Subcutaneous adipose tissue (tissue), 4 donors: ENCODE results near the gene FUT8. TPM values are rescaled to one million over a fixed set of nuclear protein-coding genes. Genes with fewer than 3 reads are reported as not detected.

Experiments used
- total RNA-seq, 4 donors: library from RNA; depleted of rRNA; stranded (reverse); fragments of >200 nt; gene quantifications; one replicate each; pipeline ENCODE4 v1.1.0, GENCODE V29; 2016
- TF ChIP-seq, protein P1 (sequence below): fragments of 450-650 bp; IDR thresholded peaks from one replicate; pipeline ENCODE4 v1.5.1; 2016; ENCODE audit warnings: low read depth, mild to moderate bottlenecking, control low read depth, antibody characterized with exemption, moderate library complexity

FUT8 gene
- total RNA-seq, 4 donors from 2014 or later = 21.8 to 33.3 (median 24.7) TPM

GRCh38 chr14:65639216-65639615 lies 226.7 kb downstream of the FUT8 start:
- TF ChIP-seq, protein P1, sequence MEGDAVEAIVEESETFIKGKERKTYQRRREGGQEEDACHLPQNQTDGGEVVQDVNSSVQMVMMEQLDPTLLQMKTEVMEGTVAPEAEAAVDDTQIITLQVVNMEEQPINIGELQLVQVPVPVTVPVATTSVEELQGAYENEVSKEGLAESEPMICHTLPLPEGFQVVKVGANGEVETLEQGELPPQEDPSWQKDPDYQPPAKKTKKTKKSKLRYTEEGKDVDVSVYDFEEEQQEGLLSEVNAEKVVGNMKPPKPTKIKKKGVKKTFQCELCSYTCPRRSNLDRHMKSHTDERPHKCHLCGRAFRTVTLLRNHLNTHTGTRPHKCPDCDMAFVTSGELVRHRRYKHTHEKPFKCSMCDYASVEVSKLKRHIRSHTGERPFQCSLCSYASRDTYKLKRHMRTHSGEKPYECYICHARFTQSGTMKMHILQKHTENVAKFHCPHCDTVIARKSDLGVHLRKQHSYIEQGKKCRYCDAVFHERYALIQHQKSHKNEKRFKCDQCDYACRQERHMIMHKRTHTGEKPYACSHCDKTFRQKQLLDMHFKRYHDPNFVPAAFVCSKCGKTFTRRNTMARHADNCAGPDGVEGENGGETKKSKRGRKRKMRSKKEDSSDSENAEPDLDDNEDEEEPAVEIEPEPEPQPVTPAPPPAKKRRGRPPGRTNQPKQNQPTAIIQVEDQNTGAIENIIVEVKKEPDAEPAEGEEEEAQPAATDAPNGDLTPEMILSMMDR = no peak

DNA sequence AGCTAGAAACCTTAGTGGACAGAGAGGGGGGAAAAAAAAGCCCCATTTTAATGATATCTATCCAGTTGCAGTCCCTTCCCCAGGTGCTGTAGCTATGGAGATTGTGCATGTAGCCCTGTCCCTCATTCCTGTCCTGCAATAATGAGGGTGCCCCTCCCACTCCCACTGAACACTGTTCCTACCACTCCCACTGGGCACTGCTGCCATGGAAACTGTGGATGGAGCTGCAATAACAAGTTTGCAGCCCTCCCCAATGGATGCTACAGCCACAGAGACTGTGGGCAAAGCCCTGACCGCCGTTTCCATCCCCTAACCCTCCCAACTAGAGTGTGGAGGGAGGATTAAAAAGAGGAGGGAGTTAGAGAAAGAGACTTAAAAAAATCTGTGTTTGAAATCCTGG lies 238.3 kb downstream of the FUT8 start:
- TF ChIP-seq, protein P1 = no peak

DNA sequence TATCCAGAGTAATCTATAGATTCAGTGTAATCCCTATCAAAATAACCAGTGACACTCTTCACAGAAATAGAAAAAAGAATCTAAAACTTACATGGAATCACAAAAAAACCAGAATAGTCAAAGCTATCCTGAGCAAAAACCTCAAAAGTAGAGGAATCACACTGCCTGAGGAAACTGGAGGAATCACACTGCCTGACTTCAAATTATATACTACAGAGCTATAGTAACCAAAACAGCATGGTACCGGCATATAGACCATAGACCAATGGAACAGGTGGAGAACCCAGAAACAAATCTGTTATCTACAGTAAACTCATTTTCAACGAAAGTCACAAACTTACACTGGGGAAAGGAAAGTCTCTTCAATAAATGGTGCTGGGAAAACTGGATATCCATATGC lies 244.0 kb downstream of the FUT8 start:
- TF ChIP-seq, protein P1 = no peak

GRCh38 chr14:65658202-65658601 lies 245.7 kb downstream of the FUT8 start:
- TF ChIP-seq, protein P1 = no peak

- TF ChIP-seq, protein P1 = no peak
Measured at GRCh38 chr14:65661865-65662264, 249.3 kb downstream of the FUT8 start.

- TF ChIP-seq, protein P1 = no peak
Measured at GRCh38 chr14:65664436-65664835, 251.9 kb downstream of the FUT8 start.

DNA sequence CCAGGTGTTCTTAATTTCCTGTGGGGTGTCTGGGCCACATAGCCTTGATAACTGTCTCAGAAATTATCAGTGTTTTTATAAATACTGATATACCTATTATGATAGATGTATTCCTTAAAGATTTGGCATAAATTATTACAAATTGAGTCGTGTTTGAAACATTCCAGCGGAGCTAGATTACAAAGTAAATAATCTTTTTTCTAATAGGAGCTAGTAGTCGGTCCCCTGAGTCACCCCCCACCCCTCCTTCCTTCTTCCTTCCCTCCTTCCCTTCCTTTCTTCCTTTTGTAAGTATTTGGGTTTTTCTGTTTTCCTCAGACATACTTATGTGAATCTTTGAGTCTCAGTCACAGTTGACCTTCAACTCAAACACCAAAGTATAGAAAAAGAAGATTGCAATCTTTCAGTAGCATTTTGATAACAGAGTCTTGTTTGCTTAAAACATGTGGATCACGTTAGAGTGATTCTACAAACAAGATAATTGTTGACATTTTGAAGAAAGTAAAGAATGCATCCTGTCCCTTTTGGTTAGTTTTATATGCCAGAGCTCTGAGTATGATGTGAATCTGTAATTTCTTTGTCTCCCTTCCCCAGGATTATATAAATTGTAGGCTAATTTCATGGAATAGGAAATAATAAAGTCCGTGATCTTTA lies 264.0 kb downstream of the FUT8 start:
- TF ChIP-seq, protein P1 = no peak
